SK-N-SH treated with all-trans-retinoic acid at 6 μM for 48 hours (cell line): ENCODE measurements around the gene ERN1.

Experiments
- BACH2 ChIP-seq: fragments of 250-450 bp; sonication (Bioruptor Pico); IDR thresholded peaks from 2 replicates; pipeline ENCODE4 v1.9.0; 2021; ENCODE audit warnings: mild to moderate bottlenecking, borderline replicate concordance
- CSRNP3 ChIP-seq: fragments of 250-450 bp; sonication (Bioruptor Pico); IDR thresholded peaks from 2 replicates; pipeline ENCODE4 v1.5.1; 2021; ENCODE audit warnings: mild to moderate bottlenecking, moderate library complexity
- GLIS3 ChIP-seq: fragments of 250-450 bp; sonication (Bioruptor Pico); IDR thresholded peaks from 2 replicates; pipeline ENCODE4 v1.5.0; 2020; ENCODE audit warnings: mild to moderate bottlenecking, moderate library complexity
- TOX ChIP-seq: fragments of 250-450 bp; sonication (Bioruptor Pico); IDR thresholded peaks from 2 replicates; pipeline ENCODE4 v1.8.0; 2021; ENCODE audit warnings: mild to moderate bottlenecking, moderate library complexity, borderline replicate concordance
- ZFP3 ChIP-seq: fragments of 250-450 bp; sonication (Bioruptor Pico); IDR thresholded peaks from 2 replicates; pipeline ENCODE4 v1.5.0; 2020; ENCODE audit warnings: mild to moderate bottlenecking, moderate library complexity
- ZNF70 ChIP-seq: fragments of 450-650 bp; formaldehyde crosslinking; IDR thresholded peaks from 2 replicates; pipeline ENCODE4 v1.5.0; 2020; ENCODE audit warnings: mild to moderate bottlenecking, moderate library complexity
- TF ChIP-seq, protein P1 (sequence below): fragments of 250-450 bp; sonication (Bioruptor Pico); IDR thresholded peaks from 2 replicates; pipeline ENCODE4 v1.5.1; 2020; ENCODE audit warnings: low read depth, mild to moderate bottlenecking, moderate library complexity
- TF ChIP-seq, protein P2 (sequence below): fragments of 250-450 bp; sonication (Bioruptor Pico); IDR thresholded peaks from 2 replicates; pipeline ENCODE4 v1.5.0; 2020; ENCODE audit warnings: mild to moderate bottlenecking, moderate library complexity

- no peak for TF ChIP-seq GLIS3 (CRISPR knock-in tag)
- no peak for TF ChIP-seq ZNF70 (CRISPR knock-in tag)
- TF ChIP-seq ZFP3: no peak
- TF ChIP-seq, protein P1, sequence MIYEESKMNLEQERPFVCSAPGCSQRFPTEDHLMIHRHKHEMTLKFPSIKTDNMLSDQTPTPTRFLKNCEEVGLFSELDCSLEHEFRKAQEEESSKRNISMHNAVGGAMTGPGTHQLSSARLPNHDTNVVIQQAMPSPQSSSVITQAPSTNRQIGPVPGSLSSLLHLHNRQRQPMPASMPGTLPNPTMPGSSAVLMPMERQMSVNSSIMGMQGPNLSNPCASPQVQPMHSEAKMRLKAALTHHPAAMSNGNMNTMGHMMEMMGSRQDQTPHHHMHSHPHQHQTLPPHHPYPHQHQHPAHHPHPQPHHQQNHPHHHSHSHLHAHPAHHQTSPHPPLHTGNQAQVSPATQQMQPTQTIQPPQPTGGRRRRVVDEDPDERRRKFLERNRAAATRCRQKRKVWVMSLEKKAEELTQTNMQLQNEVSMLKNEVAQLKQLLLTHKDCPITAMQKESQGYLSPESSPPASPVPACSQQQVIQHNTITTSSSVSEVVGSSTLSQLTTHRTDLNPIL (CRISPR knock-in tag): no peak
- no peak for TF ChIP-seq CSRNP3
- TF ChIP-seq TOX (CRISPR knock-in tag): no peak
- no peak for TF ChIP-seq BACH2 (CRISPR knock-in tag)
- TF ChIP-seq, protein P2, sequence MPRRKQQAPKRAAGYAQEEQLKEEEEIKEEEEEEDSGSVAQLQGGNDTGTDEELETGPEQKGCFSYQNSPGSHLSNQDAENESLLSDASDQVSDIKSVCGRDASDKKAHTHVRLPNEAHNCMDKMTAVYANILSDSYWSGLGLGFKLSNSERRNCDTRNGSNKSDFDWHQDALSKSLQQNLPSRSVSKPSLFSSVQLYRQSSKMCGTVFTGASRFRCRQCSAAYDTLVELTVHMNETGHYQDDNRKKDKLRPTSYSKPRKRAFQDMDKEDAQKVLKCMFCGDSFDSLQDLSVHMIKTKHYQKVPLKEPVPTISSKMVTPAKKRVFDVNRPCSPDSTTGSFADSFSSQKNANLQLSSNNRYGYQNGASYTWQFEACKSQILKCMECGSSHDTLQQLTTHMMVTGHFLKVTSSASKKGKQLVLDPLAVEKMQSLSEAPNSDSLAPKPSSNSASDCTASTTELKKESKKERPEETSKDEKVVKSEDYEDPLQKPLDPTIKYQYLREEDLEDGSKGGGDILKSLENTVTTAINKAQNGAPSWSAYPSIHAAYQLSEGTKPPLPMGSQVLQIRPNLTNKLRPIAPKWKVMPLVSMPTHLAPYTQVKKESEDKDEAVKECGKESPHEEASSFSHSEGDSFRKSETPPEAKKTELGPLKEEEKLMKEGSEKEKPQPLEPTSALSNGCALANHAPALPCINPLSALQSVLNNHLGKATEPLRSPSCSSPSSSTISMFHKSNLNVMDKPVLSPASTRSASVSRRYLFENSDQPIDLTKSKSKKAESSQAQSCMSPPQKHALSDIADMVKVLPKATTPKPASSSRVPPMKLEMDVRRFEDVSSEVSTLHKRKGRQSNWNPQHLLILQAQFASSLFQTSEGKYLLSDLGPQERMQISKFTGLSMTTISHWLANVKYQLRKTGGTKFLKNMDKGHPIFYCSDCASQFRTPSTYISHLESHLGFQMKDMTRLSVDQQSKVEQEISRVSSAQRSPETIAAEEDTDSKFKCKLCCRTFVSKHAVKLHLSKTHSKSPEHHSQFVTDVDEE: no peak
Measured at GRCh38 chr17:64080174-64080618, 49.7 kb downstream of the ERN1 start.
